Fibroblast of mammary gland (primary cell): ENCODE measurements around the gene E2F7.
A peak's percentile ranks its signal among the peaks of the same experiment; 100 is the strongest.

Source experiments
- DNase-seq: peaks from one replicate; pipeline ENCODE4 v3.0.0-alpha.2; 2010; ENCODE audit warnings: low read depth
- H3K4me3 ChIP-seq: 2 replicates; pipeline ENCODE4 v1.5.1; 2011; ENCODE audit warnings: low read depth, mild to moderate bottlenecking, low read length, moderate library complexity; ENCODE audit not compliant: control insufficient read depth
- TF ChIP-seq, protein P1 (sequence below): conservative IDR thresholded peaks from 2 replicates; pipeline ENCODE4 v1.5.1; 2011; ENCODE audit warnings: low read depth, low read length, inconsistent platforms; ENCODE audit not compliant: control insufficient read depth, insufficient read depth

The E2F7 gene

DNA sequence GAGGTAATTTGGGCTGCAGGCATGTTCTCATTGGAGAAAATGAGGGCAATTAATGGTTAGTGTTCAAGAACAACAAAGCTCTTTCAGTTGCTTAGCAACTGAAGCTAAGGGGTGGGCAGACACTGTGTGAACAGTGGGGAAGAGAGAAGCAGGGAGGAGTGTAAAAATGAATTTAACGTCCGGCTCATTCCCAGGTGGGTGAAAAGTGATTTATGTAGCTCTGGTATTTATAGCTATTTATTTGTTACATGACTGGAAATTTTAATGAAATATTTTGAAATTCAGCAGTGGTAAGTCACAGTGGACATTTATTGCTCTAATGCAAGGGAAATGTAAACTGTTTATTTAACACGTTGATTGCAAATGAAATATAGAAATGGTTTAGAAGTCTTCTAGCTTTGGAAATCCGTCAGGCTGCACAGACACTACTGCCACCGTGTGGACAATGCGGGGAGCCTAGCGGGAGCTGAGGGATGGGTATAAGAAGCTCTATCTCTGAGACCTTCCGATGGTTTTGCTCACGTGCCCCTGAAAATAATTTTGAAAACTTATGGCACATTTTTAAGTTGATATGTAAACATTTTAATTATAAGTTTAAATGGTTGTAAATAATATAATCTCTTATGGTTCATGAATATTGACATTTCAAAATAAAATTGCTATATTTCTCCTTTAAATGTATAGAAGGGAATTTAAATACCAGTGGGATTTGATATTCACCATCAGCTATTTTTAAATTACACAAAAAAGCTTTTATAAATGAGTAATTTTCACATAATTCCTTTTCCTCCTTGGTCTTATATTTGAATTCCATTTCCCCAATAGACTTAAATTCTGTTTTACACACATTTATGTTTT, 54.4 kb downstream of the E2F7 start:
- DNase-seq: peak; percentile 75

DNA sequence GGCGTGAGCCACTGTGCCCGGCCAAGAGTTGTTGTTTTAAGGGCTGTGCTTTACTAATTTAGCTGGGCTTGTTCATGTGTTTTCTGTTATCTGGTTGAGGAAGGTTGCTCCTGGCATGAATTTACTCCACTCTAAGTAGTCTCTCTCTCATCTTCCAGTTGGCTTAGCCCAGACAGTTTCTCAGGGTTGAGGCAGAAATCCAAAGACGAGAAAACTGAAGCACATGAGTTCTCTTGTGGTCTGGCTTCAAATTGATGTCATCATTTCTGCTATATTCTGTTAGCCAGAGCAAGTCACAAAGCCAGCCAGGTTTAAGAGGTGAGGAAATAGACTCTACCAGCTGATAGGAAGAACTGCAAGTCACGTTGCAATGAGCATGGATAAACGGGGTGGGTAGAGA, 57.9 kb downstream of the E2F7 start:
- TF ChIP-seq, protein P1, sequence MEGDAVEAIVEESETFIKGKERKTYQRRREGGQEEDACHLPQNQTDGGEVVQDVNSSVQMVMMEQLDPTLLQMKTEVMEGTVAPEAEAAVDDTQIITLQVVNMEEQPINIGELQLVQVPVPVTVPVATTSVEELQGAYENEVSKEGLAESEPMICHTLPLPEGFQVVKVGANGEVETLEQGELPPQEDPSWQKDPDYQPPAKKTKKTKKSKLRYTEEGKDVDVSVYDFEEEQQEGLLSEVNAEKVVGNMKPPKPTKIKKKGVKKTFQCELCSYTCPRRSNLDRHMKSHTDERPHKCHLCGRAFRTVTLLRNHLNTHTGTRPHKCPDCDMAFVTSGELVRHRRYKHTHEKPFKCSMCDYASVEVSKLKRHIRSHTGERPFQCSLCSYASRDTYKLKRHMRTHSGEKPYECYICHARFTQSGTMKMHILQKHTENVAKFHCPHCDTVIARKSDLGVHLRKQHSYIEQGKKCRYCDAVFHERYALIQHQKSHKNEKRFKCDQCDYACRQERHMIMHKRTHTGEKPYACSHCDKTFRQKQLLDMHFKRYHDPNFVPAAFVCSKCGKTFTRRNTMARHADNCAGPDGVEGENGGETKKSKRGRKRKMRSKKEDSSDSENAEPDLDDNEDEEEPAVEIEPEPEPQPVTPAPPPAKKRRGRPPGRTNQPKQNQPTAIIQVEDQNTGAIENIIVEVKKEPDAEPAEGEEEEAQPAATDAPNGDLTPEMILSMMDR: no peak
- no peak overlapping the region for H3K4me3 ChIP-seq
- peak; percentile 42 for DNase-seq

More for the DNA sequence above, 54.4 kb downstream of the E2F7 start:
- H3K4me3 ChIP-seq: no peak overlapping the region
- TF ChIP-seq, protein P1: peak; percentile 99

DNA sequence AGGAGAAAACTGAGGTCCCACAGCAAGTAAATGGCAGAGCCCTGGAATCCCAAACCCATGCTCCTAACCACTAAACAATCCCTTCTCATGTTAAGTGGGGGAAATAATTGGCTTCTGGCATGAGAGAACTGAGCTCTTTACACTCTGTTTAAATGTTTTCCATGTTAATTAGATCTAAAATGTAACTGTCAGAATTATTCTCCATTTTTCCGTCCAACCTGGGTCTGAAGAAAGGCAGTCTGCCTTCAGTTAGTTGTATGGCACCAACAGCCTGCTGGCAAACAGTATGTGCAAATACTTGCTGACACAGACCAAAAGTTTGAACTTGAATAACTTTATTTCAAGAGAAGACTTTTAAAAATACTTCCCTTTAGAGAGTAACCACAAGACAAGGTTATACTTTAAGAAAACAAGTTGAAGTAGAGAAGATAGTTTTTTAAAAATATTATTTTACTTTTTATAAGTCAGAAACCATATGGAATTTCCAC, 59.7 kb downstream of the E2F7 start:
- TF ChIP-seq, protein P1: no peak
- DNase-seq: no peak
- no peak overlapping the region for H3K4me3 ChIP-seq

DNA sequence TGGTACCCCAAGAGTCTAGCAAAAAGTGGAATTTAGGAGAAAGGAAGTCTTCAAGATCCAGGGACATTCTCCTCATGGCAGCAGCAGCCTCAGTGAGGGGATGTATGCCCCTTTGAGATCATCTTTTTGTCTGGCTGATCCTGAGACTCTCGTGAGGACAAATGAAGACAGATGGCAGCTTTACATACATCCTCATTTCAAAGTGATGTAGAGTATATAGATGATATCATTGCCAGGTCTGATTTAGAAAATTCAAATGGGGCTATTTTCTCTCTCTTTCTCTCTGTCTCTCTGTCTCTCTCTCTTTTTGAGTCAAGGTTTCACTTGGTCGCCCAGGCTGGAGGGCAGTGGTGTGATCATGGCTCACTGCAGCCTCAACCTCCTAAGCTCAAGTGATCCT, 61.5 kb downstream of the E2F7 start:
- TF ChIP-seq, protein P1: no peak
- no peak for DNase-seq
- no peak overlapping the region for H3K4me3 ChIP-seq

DNA sequence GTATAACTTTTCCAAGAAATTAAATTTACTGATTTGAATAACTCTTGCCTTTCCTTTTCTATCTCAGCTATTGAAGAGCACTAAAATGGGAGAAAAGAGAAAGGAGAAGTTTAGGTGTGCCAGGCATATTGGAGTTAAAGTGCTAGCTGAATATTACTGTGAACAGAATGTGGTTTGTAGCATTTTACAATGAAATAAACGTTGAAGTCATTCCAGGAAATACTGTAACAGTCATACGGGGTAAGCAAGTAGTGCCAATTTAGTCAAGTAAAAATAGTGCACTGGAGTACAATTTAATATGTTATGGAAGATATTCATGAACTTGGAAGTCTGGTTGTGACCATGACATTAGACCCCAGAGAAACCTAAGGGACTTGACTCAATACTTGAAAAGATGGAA, 62.1 kb downstream of the E2F7 start:
- H3K4me3 ChIP-seq: no peak overlapping the region
- TF ChIP-seq, protein P1: no peak
- no peak for DNase-seq

DNA sequence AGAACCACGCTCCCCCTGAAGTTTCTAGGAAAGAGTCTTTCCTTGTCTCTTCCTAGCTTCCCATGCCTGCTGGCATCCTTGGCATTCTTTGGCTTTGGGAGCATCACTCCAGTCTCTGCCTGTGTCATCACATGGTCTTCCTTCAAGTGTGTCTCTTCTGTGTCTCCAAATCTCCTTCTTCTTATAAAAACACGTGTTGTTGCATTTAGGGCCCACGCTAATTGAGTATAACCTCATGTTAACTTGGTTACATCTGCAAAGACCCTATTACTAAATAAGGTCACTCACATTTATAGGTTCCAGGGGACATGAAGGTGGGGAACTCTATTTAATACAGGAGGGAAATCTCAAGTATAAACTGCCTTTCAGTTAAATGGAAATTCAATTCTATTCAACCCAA, 63.0 kb downstream of the E2F7 start:
- H3K4me3 ChIP-seq: no peak overlapping the region
- no peak for DNase-seq
- TF ChIP-seq, protein P1: no peak
